Mucosa of rectum (tissue), 2 donors: ENCODE measurements around the gene TNNT2.

ENCODE experiments used
- H3K27ac ChIP-seq, 2 donors: one replicate each; pipeline ENCODE4 v1.7.0; 2013; ENCODE audit warnings: inconsistent platforms in 2 of 2, low read depth in 2 of 2, low read length in 2 of 2
- H3K27me3 ChIP-seq, 2 donors: one replicate each; pipeline ENCODE4 v1.7.0; 2013; ENCODE audit warnings: low read length in 2 of 2; ENCODE audit not compliant: control insufficient read depth in 2 of 2, insufficient read depth in 2 of 2
- H3K36me3 ChIP-seq, 2 donors: one replicate each; pipeline ENCODE4 v1.7.0; 2013; ENCODE audit warnings: low read length in 2 of 2; ENCODE audit not compliant: control insufficient read depth in 2 of 2, insufficient read depth in 2 of 2
- H3K4me1 ChIP-seq, 2 donors: one replicate each; pipeline ENCODE4 v1.7.0; 2013; ENCODE audit warnings: low read length in 2 of 2, mild to moderate bottlenecking in 1 of 2; ENCODE audit not compliant: control insufficient read depth in 2 of 2, insufficient read depth in 2 of 2
- H3K4me3 ChIP-seq, 2 donors: one replicate each; pipeline ENCODE4 v1.7.0; 2013; ENCODE audit warnings: low read length in 2 of 2
- H3K9ac ChIP-seq, 2 donors: one replicate each; pipeline ENCODE4 v1.7.0; 2013; ENCODE audit warnings: low read length in 2 of 2, low read depth in 1 of 2, mild to moderate bottlenecking in 1 of 2
- H3K9me3 ChIP-seq, 2 donors: one replicate each; pipeline ENCODE4 v1.7.0; 2013; ENCODE audit warnings: low read length in 2 of 2; ENCODE audit not compliant: control insufficient read depth in 2 of 2
- donor health status: healthy.
- donor health status: Normal muscosa, but diverticular disease.

Gene TNNT2

DNA sequence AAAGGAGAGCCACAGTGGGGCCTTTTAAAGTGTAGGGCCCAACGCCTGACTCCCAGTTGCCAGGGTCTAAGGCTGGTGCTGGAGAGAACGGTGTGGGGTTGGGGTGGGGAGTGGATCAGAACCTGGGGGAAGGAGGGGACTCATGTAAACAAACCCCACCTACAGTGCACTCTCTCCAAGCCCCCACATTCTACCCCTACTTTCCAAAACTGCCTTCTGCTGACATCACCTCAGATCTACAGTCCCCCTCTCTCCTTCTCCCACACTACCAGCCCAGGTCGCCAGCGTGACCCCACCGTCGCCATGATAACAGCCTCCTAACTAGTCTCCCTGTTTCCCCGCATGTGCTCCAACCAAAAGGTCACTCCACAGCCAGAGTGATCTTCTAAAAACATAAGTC is 26.6 kb downstream of the TNNT2 start:
- Histone ChIP-seq H3K4me3 (no peak overlapping the region), H3K27me3 (peaks cover 3 to 8% of the 10 kb centered on the region in 2 donors), H3K9ac (no peak overlapping the region), H3K9me3 (no peaks in the 10 kb centered on the region), H3K36me3 (no peaks in the 10 kb centered on the region), H3K27ac (no peak overlapping the region), H3K4me1 (peaks cover 0 to 4% of the 10 kb centered on the region in 2 donors)

DNA sequence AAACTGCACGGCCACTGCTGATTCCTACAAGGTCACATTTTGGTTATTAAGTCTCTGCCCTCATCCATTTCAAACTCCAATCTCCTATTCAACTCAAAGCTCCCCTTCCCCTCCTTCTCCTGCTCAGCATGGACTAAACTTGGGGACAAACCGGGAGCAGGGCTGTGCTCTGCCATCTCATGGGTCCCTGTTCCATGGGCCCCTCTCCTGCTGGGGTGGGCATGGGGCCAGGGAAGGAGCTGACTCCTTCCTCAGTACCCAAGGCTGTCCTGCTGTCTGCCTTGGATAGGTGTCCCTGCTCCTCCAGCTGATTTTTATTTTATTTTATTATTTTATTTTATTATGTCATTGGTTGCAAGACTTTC is 27.1 kb downstream of the TNNT2 start:
- Histone ChIP-seq H3K9me3 (no peaks in the 10 kb centered on the region), H3K4me1 (peaks cover 0 to 4% of the 10 kb centered on the region in 2 donors), H3K27ac (no peak overlapping the region), H3K36me3 (no peaks in the 10 kb centered on the region), H3K27me3 (peaks cover 3 to 8% of the 10 kb centered on the region in 2 donors), H3K9ac (no peak overlapping the region), H3K4me3 (no peak overlapping the region)

DNA sequence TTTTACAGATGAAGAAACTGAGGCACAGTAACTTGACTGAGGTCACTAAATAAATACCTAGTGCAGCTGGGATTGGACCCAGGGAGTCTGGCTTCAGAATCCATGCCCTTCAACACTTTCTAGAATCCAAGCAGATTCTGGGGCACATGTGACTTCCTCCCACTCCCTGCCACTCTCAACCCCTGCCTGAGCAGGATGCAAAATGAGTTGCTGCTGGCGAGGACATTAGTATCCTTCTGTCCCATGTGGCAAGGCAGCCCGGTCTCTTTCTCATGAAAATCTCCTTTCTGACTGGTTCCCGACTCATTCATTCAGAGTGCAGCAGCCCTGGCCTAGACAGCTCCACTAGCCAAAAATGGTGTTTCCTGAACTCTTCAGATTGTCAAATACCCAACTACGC is 28.4 kb downstream of the TNNT2 start:
- no peaks in the 10 kb centered on the region for H3K36me3 ChIP-seq
- no peaks in the 10 kb centered on the region for H3K9me3 ChIP-seq
- no peak overlapping the region for H3K4me3 ChIP-seq
- peaks cover 0 to 4% of the 10 kb centered on the region in 2 donors for H3K4me1 ChIP-seq
- H3K27ac ChIP-seq, result no peak overlapping the region
- peaks cover 3 to 8% of the 10 kb centered on the region in 2 donors for H3K27me3 ChIP-seq
- H3K9ac ChIP-seq, result no peak overlapping the region

DNA sequence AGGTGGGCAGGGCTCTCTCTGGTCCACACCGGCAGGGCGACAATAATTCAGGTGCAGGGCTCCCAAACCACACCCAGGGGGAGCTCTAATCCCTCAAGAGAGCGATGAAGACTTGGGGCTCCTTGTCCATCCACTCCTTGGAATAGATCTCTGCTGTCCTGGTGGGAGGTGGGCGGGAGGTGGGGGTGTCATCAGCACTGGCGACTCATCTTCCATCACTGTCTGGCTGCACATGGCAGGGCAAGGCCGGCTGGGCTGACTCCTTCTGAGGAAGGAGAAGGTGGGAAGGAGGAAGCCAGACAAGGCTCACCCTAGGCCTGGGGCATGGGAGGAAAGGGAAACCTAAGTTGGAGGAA is 29.3 kb downstream of the TNNT2 start:
- no peak overlapping the region for H3K4me3 ChIP-seq
- H3K27ac ChIP-seq, result no peak overlapping the region
- H3K9ac ChIP-seq, result no peak overlapping the region
- H3K27me3 ChIP-seq, result peaks cover 3 to 8% of the 10 kb centered on the region in 2 donors
- H3K4me1 ChIP-seq, result peaks cover 0 to 3% of the 10 kb centered on the region in 2 donors
- no peaks in the 10 kb centered on the region for H3K9me3 ChIP-seq
- no peaks in the 10 kb centered on the region for H3K36me3 ChIP-seq

DNA sequence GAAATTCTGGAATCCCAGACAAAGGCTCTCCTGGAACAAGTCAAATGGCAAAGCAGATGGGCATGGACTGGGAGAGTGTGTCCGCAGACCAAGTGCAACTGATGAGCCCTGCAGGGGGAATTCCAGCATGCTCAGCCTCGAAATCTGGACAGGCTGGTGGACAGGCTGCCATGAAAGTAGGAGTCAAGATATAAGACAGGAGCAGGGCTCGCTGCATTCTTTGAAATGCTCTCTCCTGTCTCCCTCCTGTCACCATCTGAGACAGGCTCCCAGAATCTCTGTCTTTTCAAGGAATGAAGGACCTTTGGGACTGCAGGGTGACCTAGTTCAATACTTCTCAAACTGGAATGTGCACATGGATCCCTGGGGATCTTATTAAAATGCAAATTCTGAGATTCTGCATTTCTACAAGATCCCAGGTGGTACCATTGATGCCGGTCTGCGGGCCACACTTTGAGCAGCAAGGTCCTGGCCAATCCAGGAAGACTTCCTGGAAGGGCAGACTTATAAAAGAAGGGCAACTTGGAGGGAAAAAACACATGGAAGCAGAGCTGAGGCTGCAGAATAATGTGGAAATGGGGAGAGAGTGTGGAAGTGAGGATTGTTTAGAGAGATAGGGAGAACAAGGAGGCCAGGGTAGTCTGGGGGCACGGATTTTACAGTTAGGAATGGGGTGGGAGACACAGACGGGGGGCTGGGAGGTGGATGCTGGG is 29.8 kb downstream of the TNNT2 start:
- Histone ChIP-seq H3K9me3 (no peaks in the 10 kb centered on the region), H3K27me3 (peaks cover 3 to 8% of the 10 kb centered on the region in 2 donors), H3K9ac (no peak overlapping the region), H3K4me3 (no peak overlapping the region), H3K27ac (no peak overlapping the region), H3K4me1 (no peaks in the 10 kb centered on the region), H3K36me3 (no peaks in the 10 kb centered on the region)

DNA sequence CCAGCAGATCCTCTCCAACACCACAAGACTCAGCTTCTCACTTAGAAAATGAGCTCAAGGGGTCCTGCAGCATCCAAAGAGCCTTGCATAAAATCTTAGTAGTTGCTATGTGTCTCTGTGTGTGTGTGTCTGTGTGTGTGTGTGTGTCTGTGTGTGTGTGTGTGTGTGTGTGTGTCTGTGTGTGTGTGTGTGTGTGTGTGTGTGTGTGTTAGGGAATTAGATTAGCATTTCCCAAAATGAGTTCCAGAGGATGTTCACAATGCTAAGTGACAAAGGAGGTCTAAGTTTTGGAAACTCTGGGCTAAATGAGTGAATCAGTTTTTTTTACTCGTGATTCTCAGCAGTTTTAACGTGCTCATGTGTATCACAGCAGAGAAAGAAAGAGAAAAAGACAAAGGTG is 30.5 kb downstream of the TNNT2 start:
- H3K9ac ChIP-seq, result no peak overlapping the region
- H3K9me3 ChIP-seq, result no peaks in the 10 kb centered on the region
- H3K27me3 ChIP-seq, result peaks cover 3 to 8% of the 10 kb centered on the region in 2 donors
- no peak overlapping the region for H3K4me3 ChIP-seq
- no peaks in the 10 kb centered on the region for H3K4me1 ChIP-seq
- no peaks in the 10 kb centered on the region for H3K36me3 ChIP-seq
- no peak overlapping the region for H3K27ac ChIP-seq

DNA sequence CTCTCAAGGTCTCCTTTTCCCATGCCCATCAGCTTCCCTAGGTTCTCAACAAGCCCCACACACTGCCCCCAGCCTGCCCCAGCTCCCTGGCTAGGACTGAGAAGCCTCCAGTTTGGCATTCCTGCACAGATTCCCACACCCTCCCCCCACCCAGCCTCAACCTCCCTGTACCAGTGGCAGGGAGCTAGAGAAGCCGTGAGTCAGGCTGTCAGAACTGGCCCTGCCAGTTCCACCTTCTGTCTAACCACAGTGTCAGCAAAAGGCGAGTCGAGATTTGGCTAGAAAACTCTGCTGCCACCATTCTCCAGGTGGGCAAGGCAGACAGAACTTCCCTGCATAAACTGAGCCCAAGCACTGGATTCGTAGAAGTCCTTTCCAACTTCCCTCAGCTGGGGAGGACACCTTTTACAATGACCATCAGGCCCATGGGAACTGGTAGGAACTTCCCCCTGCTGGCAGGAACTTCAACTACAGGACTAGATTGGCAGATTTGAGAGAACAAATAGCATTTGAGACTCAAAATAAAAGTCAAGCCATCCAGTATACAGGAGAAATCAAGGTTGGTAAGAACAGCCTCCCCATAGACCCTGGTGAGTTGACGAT is 31.0 kb downstream of the TNNT2 start:
- peaks cover 3 to 8% of the 10 kb centered on the region in 2 donors for H3K27me3 ChIP-seq
- no peak overlapping the region for H3K9ac ChIP-seq
- no peak overlapping the region for H3K4me3 ChIP-seq
- no peaks in the 10 kb centered on the region for H3K36me3 ChIP-seq
- H3K9me3 ChIP-seq, result no peaks in the 10 kb centered on the region
- no peaks in the 10 kb centered on the region for H3K4me1 ChIP-seq
- H3K27ac ChIP-seq, result no peak overlapping the region

DNA sequence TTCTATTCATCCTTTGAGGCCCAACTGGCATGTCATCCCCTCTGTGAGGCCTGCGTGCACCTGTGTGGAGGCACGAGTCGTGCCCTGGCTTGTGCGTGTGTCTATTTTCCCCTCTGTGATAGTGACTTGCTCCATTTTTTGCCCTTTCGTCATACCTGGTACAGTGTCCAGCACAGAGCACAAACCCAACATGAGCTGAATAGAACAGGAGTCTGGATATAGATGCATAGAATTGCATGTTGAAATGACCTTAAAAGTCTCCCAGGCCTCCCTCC is 32.5 kb downstream of the TNNT2 start:
- H3K27ac ChIP-seq, result no peak overlapping the region

DNA sequence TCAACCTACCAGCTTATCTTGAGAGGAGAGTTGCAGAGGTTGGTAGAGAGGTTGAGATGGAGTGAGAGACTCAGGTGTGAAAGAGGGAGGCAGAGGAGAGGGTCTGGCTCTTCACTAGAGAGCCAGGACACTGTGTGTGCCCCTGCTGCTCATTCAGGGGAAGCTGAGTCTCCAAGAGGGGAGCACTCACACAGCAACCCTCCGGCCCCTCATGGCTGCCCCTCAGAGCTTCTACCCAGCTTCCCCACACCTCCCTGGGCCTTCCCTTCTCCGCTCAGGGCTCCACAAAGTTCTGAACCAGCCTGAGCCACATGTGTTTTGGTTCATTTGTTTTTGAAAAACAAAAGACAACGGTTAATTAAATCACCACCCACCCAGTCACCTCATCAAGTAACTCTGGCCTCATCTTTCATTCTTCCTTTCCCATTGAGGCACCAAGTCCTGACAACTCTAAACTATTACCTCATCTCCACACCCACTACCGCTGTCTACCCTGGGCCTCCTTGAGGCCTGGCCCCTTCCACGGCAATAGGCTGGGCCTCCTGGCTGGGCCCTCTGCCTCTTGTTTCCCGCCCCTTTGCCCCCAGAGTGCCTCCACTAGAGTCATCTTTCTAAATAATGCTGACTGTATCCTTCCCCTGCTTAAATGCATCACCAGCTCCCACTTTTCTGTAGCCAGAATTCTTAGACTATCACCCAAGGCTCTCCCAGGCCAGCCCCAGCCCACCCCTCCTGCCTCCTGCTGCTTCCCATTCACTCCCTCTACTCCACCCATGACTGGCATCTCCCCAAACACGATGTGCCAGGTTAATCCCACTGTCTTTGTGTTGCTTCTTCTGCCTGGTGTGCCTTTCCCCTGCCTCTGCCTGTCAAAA is 33.0 kb downstream of the TNNT2 start:
- H3K4me3 ChIP-seq, result no peak overlapping the region
- no peaks in the 10 kb centered on the region for H3K9me3 ChIP-seq
- H3K36me3 ChIP-seq, result no peaks in the 10 kb centered on the region
- no peak overlapping the region for H3K9ac ChIP-seq
- H3K27me3 ChIP-seq, result peaks cover 0 to 3% of the 10 kb centered on the region in 2 donors
- no peak overlapping the region for H3K27ac ChIP-seq
- H3K4me1 ChIP-seq, result no peaks in the 10 kb centered on the region

More for the DNA sequence above, 32.5 kb downstream of the TNNT2 start:
- Histone ChIP-seq H3K9ac (no peak overlapping the region), H3K9me3 (no peaks in the 10 kb centered on the region), H3K27me3 (peaks cover 0 to 3% of the 10 kb centered on the region in 2 donors), H3K36me3 (no peaks in the 10 kb centered on the region), H3K4me3 (no peak overlapping the region), H3K4me1 (no peaks in the 10 kb centered on the region)

DNA sequence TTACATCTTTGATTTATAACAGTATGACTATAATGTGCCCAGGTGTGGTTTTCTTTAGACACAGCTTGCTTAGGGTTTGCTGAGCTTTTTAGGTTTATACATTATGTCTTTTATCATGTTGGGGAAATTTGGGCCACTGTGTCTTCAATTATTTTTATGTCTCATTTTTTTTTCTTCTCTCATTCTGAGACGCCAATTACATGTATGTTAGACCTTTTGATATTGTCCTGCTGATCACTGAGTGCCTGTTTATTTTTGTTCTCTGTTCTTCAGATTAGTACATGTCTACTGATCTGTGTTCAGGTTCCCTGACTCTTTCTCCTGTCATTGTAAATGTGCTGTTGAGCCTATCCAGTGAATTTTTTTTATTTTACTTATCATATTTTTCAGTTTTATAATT is 36.1 kb downstream of the TNNT2 start:
- no peak overlapping the region for H3K27ac ChIP-seq
- H3K4me1 ChIP-seq, result no peaks in the 10 kb centered on the region
- H3K9me3 ChIP-seq, result no peaks in the 10 kb centered on the region
- H3K27me3 ChIP-seq, result peaks cover 0 to 2% of the 10 kb centered on the region in 2 donors
- no peak overlapping the region for H3K4me3 ChIP-seq
- no peak overlapping the region for H3K9ac ChIP-seq
- H3K36me3 ChIP-seq, result no peaks in the 10 kb centered on the region
